ENCODE results near the gene GPRASP3.

The GPRASP3 gene

DNA sequence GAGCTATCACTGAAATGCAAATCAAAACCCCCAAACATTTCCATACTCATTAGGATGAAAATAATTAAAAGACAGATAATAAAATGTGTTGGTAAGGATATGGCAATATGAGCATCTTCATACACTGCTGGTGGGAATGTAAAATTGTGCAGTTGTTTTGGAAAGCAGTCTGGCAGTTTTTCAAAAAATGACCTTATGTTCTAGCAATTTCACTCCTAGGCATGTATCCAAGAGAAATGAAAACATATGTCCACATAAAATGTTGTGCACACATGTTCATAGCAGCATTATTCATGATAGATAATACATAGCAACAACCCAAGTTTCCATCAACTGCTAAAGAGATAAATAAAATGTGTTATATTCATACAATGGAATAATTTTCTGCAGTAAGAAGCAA lies 23.0 kb upstream of the GPRASP3 start:
- no peak for TF ChIP-seq CTCF (conservative IDR thresholded peaks at IDR 0.05; ENCODE audit: control insufficient read depth, insufficient read depth, low read depth, low read length)
- H3K4me3 ChIP-seq (ENCODE audit: control insufficient read depth, low read depth, low read length): no peak overlapping the region
- DNase-seq (ENCODE audit: low read depth): peak; percentile 60

DNA sequence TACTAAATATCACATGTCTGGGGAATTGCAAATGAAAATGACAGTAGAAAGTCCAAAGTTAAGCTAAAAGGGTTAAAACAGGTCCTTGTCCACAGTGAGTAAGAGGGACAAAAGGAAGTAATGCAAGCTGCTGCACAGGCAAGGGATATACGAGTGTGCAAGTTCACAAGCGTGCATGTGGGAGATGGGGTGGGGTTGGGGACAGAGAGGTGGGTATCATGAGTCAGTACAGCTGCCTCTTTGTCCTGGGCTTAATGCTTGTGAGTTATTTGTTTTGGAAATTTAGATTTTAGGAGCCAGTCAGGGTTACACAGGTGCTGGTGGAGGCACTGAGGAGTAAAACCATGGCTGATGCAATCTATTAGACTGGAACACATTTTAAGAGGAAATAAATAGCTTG lies 11.6 kb upstream of the GPRASP3 start:
- no peak overlapping the region for H3K4me3 ChIP-seq (ENCODE audit: control insufficient read depth, low read depth, low read length)
- no peak for TF ChIP-seq CTCF (conservative IDR thresholded peaks at IDR 0.05; ENCODE audit: control insufficient read depth, insufficient read depth, low read depth, low read length)
- no peak for DNase-seq (ENCODE audit: low read depth)

GRCh38 chrX:102711872-102712215 lies 8.7 kb upstream of the GPRASP3 start:
- peak overlapping the region; percentile 64 for H3K4me3 ChIP-seq (ENCODE audit: control insufficient read depth, low read depth, low read length)
- DNase-seq (ENCODE audit: low read depth): no peak
- TF ChIP-seq CTCF (conservative IDR thresholded peaks at IDR 0.05; ENCODE audit: control insufficient read depth, insufficient read depth, low read depth, low read length): no peak

DNA sequence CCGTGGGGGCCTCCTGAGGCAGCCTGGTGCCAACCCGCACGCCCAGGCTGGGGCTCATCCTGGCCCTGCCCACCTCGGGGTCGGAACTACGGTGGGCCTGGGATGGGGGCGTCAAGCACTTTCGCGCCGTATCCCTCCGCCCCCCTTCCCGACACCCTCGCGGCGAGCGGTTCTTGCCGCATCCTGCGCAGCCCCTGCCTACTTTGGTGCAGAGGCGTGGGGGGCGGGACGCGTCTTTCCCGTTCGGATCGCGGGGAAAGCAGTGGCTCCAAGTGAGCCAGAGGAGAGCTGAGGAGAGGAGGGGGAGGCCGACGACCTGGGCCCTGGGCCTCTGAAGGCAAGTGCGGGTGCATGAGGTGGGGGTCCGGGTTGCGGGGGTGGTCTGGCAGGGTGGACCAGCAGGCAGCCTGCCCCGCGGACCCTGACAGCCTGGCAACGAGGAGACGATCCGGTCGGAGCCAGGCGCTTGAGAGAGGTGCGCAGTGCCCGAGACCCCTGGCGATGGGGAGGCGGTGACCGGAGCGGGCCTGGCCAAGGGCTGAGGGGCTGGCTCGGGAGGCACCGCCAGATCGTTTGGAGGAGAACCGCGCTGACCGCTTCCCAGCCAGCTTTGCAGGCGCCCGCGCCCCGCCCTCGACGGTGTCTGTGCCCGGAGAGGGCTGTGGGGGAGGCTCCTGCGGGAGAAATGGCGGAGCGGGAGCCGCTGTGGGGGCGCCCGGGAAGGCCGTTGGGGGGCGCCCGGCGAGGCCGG lies 8.2 kb upstream of the GPRASP3 start, which contains the start of gene GPRASP2:
TSS of gene GPRASP2 (plus strand) at position 233 of the 751 bp plus-strand sequence. CDS start 2,422 bp downstream, outside the sequence.
- TF ChIP-seq CTCF (conservative IDR thresholded peaks at IDR 0.05; ENCODE audit: control insufficient read depth, insufficient read depth, low read depth, low read length): no peak
- DNase-seq (ENCODE audit: low read depth): peak; percentile 6
- peak within 1 kb of the TSS; percentile 64 for H3K4me3 ChIP-seq (ENCODE audit: control insufficient read depth, low read depth, low read length)

DNA sequence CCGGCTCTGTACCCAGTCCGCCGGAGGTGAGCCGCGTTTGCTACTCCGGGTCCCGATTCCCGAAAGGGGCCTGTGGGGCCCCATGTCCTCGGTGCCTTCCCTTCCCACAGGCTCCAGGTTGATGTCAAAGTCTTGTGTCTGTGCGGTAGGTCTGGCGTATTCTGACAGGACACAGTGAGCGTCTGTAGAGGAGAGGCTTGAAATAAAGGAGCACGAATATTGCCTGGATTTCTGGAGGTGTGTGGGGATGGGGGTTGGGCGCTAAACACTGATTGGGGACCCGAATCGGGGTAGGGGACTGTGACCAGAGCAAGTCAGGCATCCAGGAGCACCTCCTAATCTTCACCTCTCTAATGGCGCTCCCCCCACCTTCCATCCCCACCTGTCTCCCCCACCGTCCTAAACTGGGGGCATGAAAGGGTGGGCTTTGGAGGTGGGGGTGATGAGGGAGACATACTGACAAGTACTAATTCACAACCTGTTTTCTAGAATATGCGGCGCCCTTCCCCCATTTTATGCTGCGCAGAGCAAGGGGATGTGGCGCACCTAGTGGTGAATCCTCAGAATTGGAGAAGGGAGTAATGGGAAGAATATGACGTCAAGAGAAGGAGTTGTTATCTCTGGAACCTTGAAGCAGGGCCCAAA lies 7.4 kb upstream of the GPRASP3 start:
- TF ChIP-seq CTCF (conservative IDR thresholded peaks at IDR 0.05; ENCODE audit: control insufficient read depth, insufficient read depth, low read depth, low read length): peak; percentile 60
- DNase-seq (ENCODE audit: low read depth): peak; percentile 52
- H3K4me3 ChIP-seq (ENCODE audit: control insufficient read depth, low read depth, low read length): peak overlapping the region; percentile 64

DNA sequence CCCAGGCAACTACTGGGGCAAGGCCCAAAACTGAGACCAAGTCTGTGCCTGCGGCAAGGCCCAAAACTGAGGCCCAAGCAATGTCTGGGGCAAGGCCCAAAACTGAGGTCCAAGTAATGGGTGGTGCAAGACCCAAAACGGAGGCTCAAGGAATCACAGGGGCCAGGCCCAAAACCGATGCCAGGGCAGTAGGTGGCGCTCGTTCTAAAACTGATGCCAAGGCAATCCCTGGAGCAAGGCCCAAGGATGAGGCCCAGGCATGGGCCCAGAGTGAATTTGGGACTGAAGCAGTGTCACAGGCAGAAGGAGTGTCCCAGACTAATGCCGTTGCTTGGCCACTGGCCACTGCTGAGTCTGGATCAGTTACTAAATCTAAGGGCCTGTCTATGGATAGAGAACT lies 5.5 kb upstream of the GPRASP3 start:
- DNase-seq (ENCODE audit: low read depth): peak; percentile 7
- TF ChIP-seq CTCF (conservative IDR thresholded peaks at IDR 0.05; ENCODE audit: control insufficient read depth, insufficient read depth, low read depth, low read length): peak; percentile 0

More for the DNA sequence above, 5.5 kb upstream of the GPRASP3 start:
- no peak overlapping the region for H3K4me3 ChIP-seq (ENCODE audit: control insufficient read depth, low read depth, low read length)
